Brain microvascular endothelial cell (primary cell): ENCODE data around the gene SF3B6.

Source experiments
- DNase-seq: peaks from one replicate; pipeline ENCODE4 v3.0.0-alpha.2; 2020
- H3K27ac ChIP-seq: fragments of 250-450 bp; sonication (Bioruptor Pico); 2 replicates; pipeline ENCODE4 v1.5.1; 2020; ENCODE audit warnings: mild to moderate bottlenecking, moderate library complexity
- H3K27me3 ChIP-seq: fragments of 250-450 bp; sonication (Bioruptor Pico); replicated peaks from 2 replicates; pipeline ENCODE4 v1.5.1; 2020; ENCODE audit warnings: mild to moderate bottlenecking
- H3K36me3 ChIP-seq: fragments of 250-450 bp; sonication (Bioruptor Pico); replicated peaks from 2 replicates; pipeline ENCODE4 v1.5.1; 2020; ENCODE audit warnings: mild to moderate bottlenecking
- H3K4me3 ChIP-seq: 2 replicates; pipeline ENCODE4 v1.5.1; 2011; ENCODE audit warnings: low read depth, mild to moderate bottlenecking, control low read depth, low read length, moderate library complexity
- CTCF ChIP-seq: IDR thresholded peaks from 2 replicates; pipeline ENCODE4 v1.5.1; 2011; ENCODE audit warnings: low read depth, mild to moderate bottlenecking, moderate library complexity, low read length, control low read depth, inconsistent platforms; ENCODE audit errors: missing control alignments
- in situ Hi-C: cut with HindIII; loops from 2 replicates; pipeline ENCODE4 v1.10.0; 2017; ENCODE audit warnings: low sequenced_read_pairs, low pct_ligation_motif_present

The SF3B6 gene

GRCh38 chr2:24065341-24065740 is 10.8 kb downstream of the SF3B6 start:
- DNase-seq = no peak
- in situ Hi-C loops = loop anchor here (25.0 kb wide), 1 partner anchor 228 kb away; no protein-coding TSS in a partner anchor
- H3K27me3 ChIP-seq = no peaks in the 10 kb centered on the region
- no peak overlapping the region for H3K27ac ChIP-seq
- H3K4me3 ChIP-seq = no peak overlapping the region
- no peak for TF ChIP-seq CTCF
- H3K36me3 ChIP-seq = peaks cover 30% of the 10 kb centered on the region

GRCh38 chr2:24058564-24059271 is 17.4 kb downstream of the SF3B6 start:
- no peak overlapping the region for H3K4me3 ChIP-seq
- no peak overlapping the region for H3K27ac ChIP-seq
- no peaks in the 10 kb centered on the region for H3K27me3 ChIP-seq
- H3K36me3 ChIP-seq = no peaks in the 10 kb centered on the region
- DNase-seq = no peak
- in situ Hi-C loops = loop anchor here (25.0 kb wide), 1 partner anchor 221 kb away; no protein-coding TSS in a partner anchor
- no peak for TF ChIP-seq CTCF

- in situ Hi-C loops = loop anchor here (25.0 kb wide), 1 partner anchor 218 kb away; no protein-coding TSS in a partner anchor
- Histone ChIP-seq H3K4me3 (no peak overlapping the region), H3K27me3 (no peaks in the 10 kb centered on the region), H3K27ac (no peak overlapping the region), H3K36me3 (no peaks in the 10 kb centered on the region)
- no peak for TF ChIP-seq CTCF
- DNase-seq = no peak
Observed at GRCh38 chr2:24055750-24056149, 20.4 kb downstream of the SF3B6 start.

- no peak for DNase-seq
- in situ Hi-C loops = loop anchor here (25.0 kb wide), 1 partner anchor 217 kb away; no protein-coding TSS in a partner anchor
- Histone ChIP-seq H3K4me3 (no peak overlapping the region), H3K27ac (no peak overlapping the region), H3K27me3 (no peaks in the 10 kb centered on the region), H3K36me3 (no peaks in the 10 kb centered on the region)
- no peak for TF ChIP-seq CTCF
Observed at GRCh38 chr2:24054366-24055010, 21.6 kb downstream of the SF3B6 start.

- no peak for TF ChIP-seq CTCF
Observed at GRCh38 chr2:24052951-24053350, 23.2 kb downstream of the SF3B6 start.

More at GRCh38 chr2:24052951-24053350, 23.2 kb downstream of the SF3B6 start:
- Histone ChIP-seq H3K27me3 (no peaks in the 10 kb centered on the region), H3K4me3 (no peak overlapping the region), H3K27ac (no peak overlapping the region), H3K36me3 (no peaks in the 10 kb centered on the region)
- in situ Hi-C loops = loop anchor here (25.0 kb wide), 1 partner anchor 216 kb away; no protein-coding TSS in a partner anchor
- no peak for DNase-seq
